Ovary (tissue), 9 donors: ENCODE data around the gene FIGNL1. TPM values are rescaled to one million over a fixed set of nuclear protein-coding genes. Genes with fewer than 3 reads are reported as not detected.

Source experiments
- DNase-seq, 5 donors: peaks; one replicate each; pipeline ENCODE4 v3.0.0-alpha.2; 2019 to 2020
- H3K27ac ChIP-seq, 2 donors: fragments of 200-600 bp; one replicate each; pipeline versions ENCODE4 v1.5.1 to v1.8.0; 2019 to 2022
- H3K27me3 ChIP-seq: fragments of 200-600 bp; one replicate; pipeline ENCODE4 v1.8.0; 2022
- H3K36me3 ChIP-seq: fragments of 200-600 bp; sonication (generic); one replicate; pipeline ENCODE4 v1.5.1; 2019
- H3K4me1 ChIP-seq: one replicate; pipeline ENCODE4 v1.8.1; 2013; ENCODE audit warnings: mild to moderate bottlenecking, moderate library complexity; ENCODE audit not compliant: insufficient read depth
- H3K4me3 ChIP-seq: fragments of 200-600 bp; sonication (generic); one replicate; pipeline ENCODE4 v1.5.1; 2017
- H3K9me3 ChIP-seq, 2 donors: fragments of 200-600 bp in 1 of 2; sonication (generic) in 1 of 2; one replicate each; pipeline versions ENCODE4 v1.5.1 to v1.8.1; 2013 to 2019; ENCODE audit warnings: mild to moderate bottlenecking in 1 of 2, moderate library complexity in 1 of 2
- CTCF ChIP-seq, 3 donors: fragments of 450-650 bp in 2 of 3; fragments of 200-600 bp in 1 of 3; IDR thresholded peaks; one replicate each; pipeline versions ENCODE4 v1.5.1 to v1.8.0; 2016 to 2022; ENCODE audit warnings: antibody characterized with exemption in 3 of 3, mild to moderate bottlenecking in 1 of 3
- EP300 ChIP-seq: sonication (generic); formaldehyde crosslinking; IDR thresholded peaks from one replicate; pipeline ENCODE4 v1.6.1; 2017; ENCODE audit warnings: antibody characterized with exemption
- POLR2A ChIP-seq: fragments of 450-650 bp; IDR thresholded peaks from one replicate; pipeline ENCODE4 v1.6.1; 2017; ENCODE audit warnings: antibody characterized with exemption, mild to moderate bottlenecking, moderate library complexity
- WGBS, 3 donors: extraction: QIAGEN DNeasy Blood & Tissue Kit in 1 of 3; methylation state at CpG; one replicate each; pipeline versions ENCODE4 v1.1.5 to v1.1.7; 2013 to 2017; 5-methylcytosine and 5-hydroxymethylcytosine counted together
- intact Hi-C, 4 donors: fragments of 100-400 bp; cut with DNase I; formaldehyde crosslinking; loops; one replicate each; pipeline versions ENCODE4 v1.11.0 to v1.15.1; 2022 to 2023
- polyA plus RNA-seq, 2 donors: library from polyadenylated mRNA; stranded (reverse); fragments of 200-250 nt in 1 of 2; fragments of 350-450 nt in 1 of 2; fragmentation: Illumina TruSeq in 1 of 2; extraction: RNeasy Lipid Tissue Mini Kit (QIAGEN cat#74804) in 1 of 2; gene quantifications; one replicate each; pipeline ENCODE4 v1.2.3, GENCODE V29; 2013 to 2014
- total RNA-seq, 7 donors: library from RNA; depleted of rRNA in 2 of 7; stranded (reverse); fragments of >200 nt in 2 of 7; fragmentation: NEBNext Ultra II Directional in 3 of 7; extraction: Animal tissue kit (Norgen Biotek cat#: 25700) in 3 of 7; gene quantifications; one replicate each; pipeline versions ENCODE4 v1.1.0 to v1.2.4, GENCODE V29; 2016 to 2023
- donor health status: DM: no; HTN: no; CAD: no; lungs with moderate emphysema.
- donor health status: DM: no; HTN: no; CAD: no.
- donor health status: Bipolar disorder and iron deficiency.
- donor health status: DM: yes; HTN: yes; CAD: no.
- donor health status: DM: no; HTN: no; CAD: no.
- donor health status: DM: yes; HTN: yes; CAD: no.

FIGNL1 gene
- total and polyA plus RNA-seq, 9 donors = 6.6 to 13.7 (median 11.2) TPM

GRCh38 chr7:50456371-50457123 is 6.4 kb upstream of the FIGNL1 start:
- Histone ChIP-seq H3K4me3 (no peak overlapping the region), H3K27ac (no peak overlapping the region), H3K4me1 (no peaks in the 10 kb centered on the region), H3K27me3 (no peaks in the 10 kb centered on the region), H3K36me3 (no peaks in the 10 kb centered on the region), H3K9me3 (no peaks in the 10 kb centered on the region)
- TF ChIP-seq POLR2A (no peak), CTCF (IDR thresholded peaks at IDR 0.05) (no peak), EP300 (no peak)
- intact Hi-C loops = no loop called here
- DNase-seq = no peak
- WGBS, 3 donors = 81 to 84% (median 81%) methylated on average over 3 of the region's 3 CpGs

- intact Hi-C loops = no loop called here
- no peaks in the 10 kb centered on the region for H3K27me3 ChIP-seq
Observed at GRCh38 chr7:50455658-50456057, 5.5 kb upstream of the FIGNL1 start.

GRCh38 chr7:50454968-50455367 is 4.8 kb upstream of the FIGNL1 start:
- 66 to 73% (median 72%) methylated on average over 5 of the region's 5 CpGs for WGBS, 3 donors
- intact Hi-C loops = no loop called here

More at GRCh38 chr7:50455658-50456057, 5.5 kb upstream of the FIGNL1 start:
- TF ChIP-seq POLR2A (no peak), EP300 (no peak), CTCF (IDR thresholded peaks at IDR 0.05) (no peak)
- Histone ChIP-seq H3K9me3 (no peaks in the 10 kb centered on the region), H3K36me3 (no peaks in the 10 kb centered on the region), H3K4me3 (no peak overlapping the region), H3K4me1 (no peaks in the 10 kb centered on the region), H3K27ac (no peak overlapping the region)
- no peak for DNase-seq

GRCh38 chr7:50450590-50451032 is 461 bp upstream of the FIGNL1 start:
- TF ChIP-seq POLR2A = no peak
- no peak for TF ChIP-seq EP300
- TF ChIP-seq CTCF (IDR thresholded peaks at IDR 0.05) = no peak
- H3K4me3 ChIP-seq = peak overlapping the region; percentile 52
- DNase-seq = peak in 3 of 5 donors; percentile 31 to 53 (median 45)
- H3K4me1 ChIP-seq = peaks cover 2% of the 10 kb centered on the region
- H3K27ac ChIP-seq = peak overlapping the region; percentile 28 to 33
- 16 to 28% (median 27%) methylated on average over 32 of the region's 32 CpGs for WGBS, 3 donors
- no peaks in the 10 kb centered on the region for H3K27me3 ChIP-seq
- intact Hi-C loops = no loop called here
- no peaks in the 10 kb centered on the region for H3K36me3 ChIP-seq
- H3K9me3 ChIP-seq = no peaks in the 10 kb centered on the region

More at GRCh38 chr7:50454968-50455367, 4.8 kb upstream of the FIGNL1 start:
- no peaks in the 10 kb centered on the region for H3K27me3 ChIP-seq
- H3K27ac ChIP-seq = no peak overlapping the region
- H3K4me3 ChIP-seq = no peak overlapping the region
- H3K9me3 ChIP-seq = no peaks in the 10 kb centered on the region
- H3K36me3 ChIP-seq = no peaks in the 10 kb centered on the region
- no peak for DNase-seq
- TF ChIP-seq EP300 = no peak
- no peak for TF ChIP-seq CTCF (IDR thresholded peaks at IDR 0.05)
- no peaks in the 10 kb centered on the region for H3K4me1 ChIP-seq
